MM.1S (cell line): ENCODE measurements around the gene AMZ1.

Source experiments
- DNase-seq: peaks from one replicate; pipeline ENCODE4 v3.0.0-alpha.2; 2015
- H2AFZ ChIP-seq: fragments of 300-600 bp; sonication (generic); 2 replicates; pipeline ENCODE4 v1.6.0; 2016; ENCODE audit warnings: antibody characterized with exemption, low read length
- H3F3A ChIP-seq: fragments of 300-600 bp; sonication (generic); 2 replicates; pipeline ENCODE4 v1.6.1; 2016; ENCODE audit warnings: mild to moderate bottlenecking, antibody characterized with exemption, low read length, moderate library complexity, mixed read lengths; ENCODE audit not compliant: insufficient read depth
- H3K27ac ChIP-seq: fragments of 300-600 bp; sonication (generic); 2 replicates; pipeline ENCODE4 v1.5.1; 2016; ENCODE audit warnings: mild to moderate bottlenecking, low read length
- H3K27me3 ChIP-seq: fragments of 300-600 bp; sonication (generic); replicated peaks from 2 replicates; pipeline ENCODE4 v1.6.0; 2016; ENCODE audit warnings: low read length; ENCODE audit not compliant: insufficient read depth
- H3K36me3 ChIP-seq: fragments of 300-600 bp; sonication (generic); replicated peaks from 2 replicates; pipeline ENCODE4 v1.6.1; 2016; ENCODE audit warnings: mild to moderate bottlenecking, low read length, mixed read lengths; ENCODE audit not compliant: insufficient read depth
- H3K4me1 ChIP-seq: fragments of 300-600 bp; sonication (generic); 2 replicates; pipeline ENCODE4 v1.6.1; 2016; ENCODE audit warnings: low read length, mixed read lengths
- H3K4me2 ChIP-seq: fragments of 300-600 bp; sonication (generic); 2 replicates; pipeline ENCODE4 v1.6.0; 2016; ENCODE audit warnings: low read depth, low read length
- H3K4me3 ChIP-seq: fragments of 300-600 bp; sonication (generic); 2 replicates; pipeline ENCODE4 v1.5.1; 2016; ENCODE audit warnings: low read length, mixed read lengths
- H3K79me2 ChIP-seq: fragments of 300-600 bp; sonication (generic); 2 replicates; pipeline ENCODE4 v1.6.1; 2016; ENCODE audit warnings: mixed run types, low read length, mixed read lengths
- H3K9ac ChIP-seq: fragments of 300-600 bp; sonication (generic); 2 replicates; pipeline ENCODE4 v1.6.1; 2016; ENCODE audit warnings: low read length, mixed read lengths
- H3K9me2 ChIP-seq: fragments of 300-600 bp; sonication (generic); replicated peaks from 2 replicates; pipeline ENCODE4 v1.6.1; 2016; ENCODE audit warnings: mild to moderate bottlenecking, low read length, mixed read lengths; ENCODE audit not compliant: insufficient read depth
- H3K9me3 ChIP-seq: fragments of 300-600 bp; sonication (generic); replicated peaks from 2 replicates; pipeline ENCODE4 v1.6.1; 2016; ENCODE audit warnings: mild to moderate bottlenecking, low read length, mixed read lengths; ENCODE audit not compliant: insufficient read depth
- H4K20me1 ChIP-seq: fragments of 300-600 bp; sonication (generic); 2 replicates; pipeline ENCODE4 v1.6.1; 2016; ENCODE audit warnings: mild to moderate bottlenecking, low read length, moderate library complexity, mixed read lengths; ENCODE audit not compliant: insufficient read depth
- CTCF ChIP-seq: fragments of 300-600 bp; sonication (generic); IDR thresholded peaks from 2 replicates; pipeline ENCODE4 v1.5.1; 2016; ENCODE audit warnings: antibody characterized with exemption, low read length, mixed read lengths
- EZH2 ChIP-seq: fragments of 300-600 bp; sonication (generic); optimal IDR thresholded peaks from 2 replicates; pipeline ENCODE3; 2017; ENCODE audit warnings: low read depth, mild to moderate bottlenecking, antibody characterized with exemption, low read length, mixed read lengths
- EZH2phosphoT487 ChIP-seq: fragments of 300-600 bp; sonication (generic); IDR thresholded peaks from 2 replicates; pipeline ENCODE4 v1.6.1; 2018; ENCODE audit warnings: antibody characterized with exemption, low read length

AMZ1 gene

GRCh38 chr7:2688409-2689342, 674 bp downstream of the AMZ1 start:
- Histone ChIP-seq H3F3A (no peaks in the 10 kb centered on the region; the same call in 1 of the 2 replicates), H3K4me1 (peaks cover 17% of the 10 kb centered on the region), H4K20me1 (no peaks in the 10 kb centered on the region), H2AFZ (0 out of 2 replicates have a peak overlapping the region, but pooled peaks have one; percentile 23), H3K27ac (no peak overlapping the region), H3K9me2 (no peaks in the 10 kb centered on the region), H3K79me2 (no peaks in the 10 kb centered on the region), H3K27me3 (peaks cover 59% of the 10 kb centered on the region), H3K4me3 (peak overlapping the region; percentile 16; the same call in 1 of the 2 replicates), H3K36me3 (no peaks in the 10 kb centered on the region), H3K4me2 (peak overlapping the region; percentile 69), H3K9ac (no peak overlapping the region), H3K9me3 (no peaks in the 10 kb centered on the region)
- TF ChIP-seq EZH2: no peak
- TF ChIP-seq EZH2phosphoT487: no peak
- no peak for TF ChIP-seq CTCF
- peak; percentile 75 for DNase-seq

GRCh38 chr7:2689343-2689847, 1.4 kb downstream of the AMZ1 start:
- Histone ChIP-seq H3K4me2 (peak overlapping the region; percentile 69), H4K20me1 (no peaks in the 10 kb centered on the region), H3K27ac (no peak overlapping the region), H3K9me3 (no peaks in the 10 kb centered on the region), H3K36me3 (no peaks in the 10 kb centered on the region), H3K4me1 (peaks cover 17% of the 10 kb centered on the region), H3K9me2 (no peaks in the 10 kb centered on the region), H3F3A (no peaks in the 10 kb centered on the region; the same call in 1 of the 2 replicates), H3K79me2 (no peaks in the 10 kb centered on the region), H3K9ac (no peak overlapping the region), H3K27me3 (peaks cover 55% of the 10 kb centered on the region), H2AFZ (0 out of 2 replicates have a peak overlapping the region, but pooled peaks have one; percentile 23), H3K4me3 (peak overlapping the region; percentile 16; the same call in 1 of the 2 replicates)
- TF ChIP-seq EZH2 (no peak), EZH2phosphoT487 (no peak), CTCF (no peak)
- DNase-seq: no peak

GRCh38 chr7:2689951-2690705, 2.1 kb downstream of the AMZ1 start:
- Histone ChIP-seq H3K79me2 (no peaks in the 10 kb centered on the region), H3F3A (no peaks in the 10 kb centered on the region; the same call in 1 of the 2 replicates), H3K4me1 (peaks cover 17% of the 10 kb centered on the region), H3K9ac (no peak overlapping the region), H3K36me3 (no peaks in the 10 kb centered on the region), H3K27ac (no peak overlapping the region), H4K20me1 (no peaks in the 10 kb centered on the region), H3K9me3 (no peaks in the 10 kb centered on the region), H3K27me3 (peaks cover 50% of the 10 kb centered on the region), H2AFZ (no peak overlapping the region), H3K9me2 (no peaks in the 10 kb centered on the region), H3K4me3 (no peak overlapping the region), H3K4me2 (peak overlapping the region; percentile 69; the same call in 1 of the 2 replicates)
- TF ChIP-seq EZH2: no peak
- TF ChIP-seq EZH2phosphoT487: no peak
- no peak for TF ChIP-seq CTCF
- DNase-seq: peak; percentile 24
